Upper lobe of left lung (tissue), 6 donors: ENCODE results near the gene CD300LF. TPM values are rescaled to one million over a fixed set of nuclear protein-coding genes. Genes with fewer than 3 reads are reported as not detected.

Source experiments
- ATAC-seq, 2 donors: fragments of 200-7000 bp; cut with Tn5 transposase; one replicate each; pipeline ENCODE4 v1.9.1; 2022; ENCODE audit warnings: mild to moderate bottlenecking in 2 of 2, moderate library complexity in 2 of 2; ENCODE audit not compliant: low FRiP score in 2 of 2
- DNase-seq, 2 donors: peaks; one replicate each; pipeline ENCODE4 v3.0.0-alpha.2; 2019 to 2020
- H3K27ac ChIP-seq, 4 donors: fragments of 200-600 bp; sonication (generic); one replicate each; pipeline ENCODE4 v1.5.1; 2016 to 2019
- H3K27me3 ChIP-seq, 4 donors: fragments of 200-600 bp; sonication (generic); one replicate each; pipeline ENCODE4 v1.5.1; 2017 to 2019
- H3K36me3 ChIP-seq, 4 donors: fragments of 200-600 bp; sonication (generic); one replicate each; pipeline ENCODE4 v1.5.1; 2016 to 2019
- H3K4me1 ChIP-seq, 4 donors: fragments of 200-600 bp; sonication (generic); one replicate each; pipeline ENCODE4 v1.5.1; 2018 to 2019
- H3K4me3 ChIP-seq, 4 donors: fragments of 200-600 bp; sonication (generic); one replicate each; pipeline ENCODE4 v1.5.1; 2017 to 2019; ENCODE audit warnings: mild to moderate bottlenecking in 2 of 4, moderate library complexity in 1 of 4
- H3K9me3 ChIP-seq, 4 donors: fragments of 200-600 bp; sonication (generic); one replicate each; pipeline ENCODE4 v1.5.1; 2018 to 2019
- EP300 ChIP-seq, 4 donors: sonication (generic); formaldehyde crosslinking; IDR thresholded peaks; one replicate each; pipeline ENCODE4 v1.5.1; 2017; ENCODE audit warnings: antibody characterized with exemption in 4 of 4, control low read depth in 2 of 4
- POLR2A ChIP-seq, 4 donors: fragments of 450-650 bp; IDR thresholded peaks; one replicate each; pipeline ENCODE4 v1.5.1; 2016 to 2017; ENCODE audit warnings: antibody characterized with exemption in 4 of 4, mild to moderate bottlenecking in 2 of 4
- POLR2AphosphoS5 ChIP-seq, 2 donors: sonication (generic); formaldehyde crosslinking; IDR thresholded peaks; one replicate each; pipeline ENCODE4 v1.5.1; 2017; ENCODE audit warnings: antibody characterized with exemption in 2 of 2
- WGBS, 2 donors: methylation state at CpG; one replicate each; pipeline ENCODE4 v1.1.5; 2017 to 2018; 5-methylcytosine and 5-hydroxymethylcytosine counted together
- total RNA-seq, 6 donors: library from RNA; depleted of rRNA in 4 of 6; stranded (reverse); fragments of >200 nt in 4 of 6; gene quantifications; one replicate each; pipeline versions ENCODE4 v1.1.0 to v1.2.1, GENCODE V29; 2016 to 2021
- TF ChIP-seq, protein P1 (sequence below), 6 experiments: fragments of 450-650 bp in 4 of 6; fragments of 200-600 bp in 2 of 6; sonication (generic) in 2 of 6; IDR thresholded peaks; one replicate each; pipeline ENCODE4 v1.5.1; 2016 to 2019; ENCODE audit warnings: antibody characterized with exemption in 6 of 6
- donor health status: DM: no; HTN: no; CAD: no; lungs with moderate emphysema.
- donor health status: DM: no; HTN: yes; CAD: no; lungs with severe emphysema.

Gene CD300LF
- total RNA-seq, 6 donors from 2014 or later, result 14.5 to 70.2 (median 33.4) TPM

- no peak overlapping the region for H3K4me3 ChIP-seq
- WGBS, 2 donors, result 61 to 65% methylated on average over 7 to 8 of the region's 9 CpGs
- ATAC-seq (peak in 1 of 2 donors; percentile 34), DNase-seq (no peak)
- H3K27ac ChIP-seq, result no peak overlapping the region
- no peaks in the 10 kb centered on the region for H3K36me3 ChIP-seq
- TF ChIP-seq, protein P1, sequence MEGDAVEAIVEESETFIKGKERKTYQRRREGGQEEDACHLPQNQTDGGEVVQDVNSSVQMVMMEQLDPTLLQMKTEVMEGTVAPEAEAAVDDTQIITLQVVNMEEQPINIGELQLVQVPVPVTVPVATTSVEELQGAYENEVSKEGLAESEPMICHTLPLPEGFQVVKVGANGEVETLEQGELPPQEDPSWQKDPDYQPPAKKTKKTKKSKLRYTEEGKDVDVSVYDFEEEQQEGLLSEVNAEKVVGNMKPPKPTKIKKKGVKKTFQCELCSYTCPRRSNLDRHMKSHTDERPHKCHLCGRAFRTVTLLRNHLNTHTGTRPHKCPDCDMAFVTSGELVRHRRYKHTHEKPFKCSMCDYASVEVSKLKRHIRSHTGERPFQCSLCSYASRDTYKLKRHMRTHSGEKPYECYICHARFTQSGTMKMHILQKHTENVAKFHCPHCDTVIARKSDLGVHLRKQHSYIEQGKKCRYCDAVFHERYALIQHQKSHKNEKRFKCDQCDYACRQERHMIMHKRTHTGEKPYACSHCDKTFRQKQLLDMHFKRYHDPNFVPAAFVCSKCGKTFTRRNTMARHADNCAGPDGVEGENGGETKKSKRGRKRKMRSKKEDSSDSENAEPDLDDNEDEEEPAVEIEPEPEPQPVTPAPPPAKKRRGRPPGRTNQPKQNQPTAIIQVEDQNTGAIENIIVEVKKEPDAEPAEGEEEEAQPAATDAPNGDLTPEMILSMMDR (IDR thresholded peaks at IDR 0.05), result no peak
- TF ChIP-seq POLR2A (IDR thresholded peaks at IDR 0.05) (no peak), EP300 (IDR thresholded peaks at IDR 0.05) (no peak), POLR2AphosphoS5 (IDR thresholded peaks at IDR 0.05) (no peak)
- H3K9me3 ChIP-seq, result no peaks in the 10 kb centered on the region
- H3K27me3 ChIP-seq, result peaks cover 0 to 11% (median under 1%) of the 10 kb centered on the region in 4 donors
- peaks cover 24 to 38% (median 30%) of the 10 kb centered on the region in 4 donors for H3K4me1 ChIP-seq
These were observed 20.8 kb upstream of the CD300LF start for GRCh38 chr17:74733365-74734122.

DNA sequence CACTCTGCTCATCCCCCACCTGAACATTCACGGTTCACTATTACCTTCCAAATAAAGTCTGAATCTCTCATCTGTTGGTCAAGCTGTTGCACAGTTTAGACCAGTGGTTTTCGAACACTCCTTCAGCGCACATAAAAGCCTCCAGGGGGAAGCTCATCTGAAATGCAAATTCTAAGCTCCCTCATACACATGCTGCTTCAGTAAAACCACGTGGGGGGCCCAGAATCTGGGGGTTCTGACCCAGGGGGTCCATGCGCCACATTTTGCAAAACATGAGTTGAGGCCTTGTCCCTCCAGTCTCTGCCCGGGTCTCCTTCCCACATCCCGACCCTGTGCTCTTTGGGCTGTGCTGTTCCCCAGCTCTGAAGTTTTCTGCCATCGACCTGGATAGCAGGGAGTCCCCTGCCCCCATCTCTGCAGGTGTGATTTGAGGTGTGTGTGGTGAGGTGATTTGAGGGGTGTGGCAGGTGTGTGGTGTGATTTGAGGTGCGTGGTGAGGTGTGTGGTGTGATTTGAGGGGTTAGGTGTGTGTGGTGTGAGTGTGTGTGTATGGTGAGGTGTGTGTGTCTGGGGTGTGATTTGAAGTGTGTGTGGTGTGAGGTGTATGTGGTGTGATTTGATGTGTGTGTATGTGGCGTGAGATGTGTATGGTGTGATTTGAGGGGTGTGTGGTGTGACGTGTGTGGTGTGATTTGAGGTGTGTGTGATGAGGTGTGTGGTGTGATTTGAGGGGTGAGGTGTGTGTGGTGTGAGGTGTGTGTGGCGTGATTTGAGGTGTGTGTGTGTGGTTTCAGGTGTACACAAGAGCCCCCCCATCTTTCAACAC lies 19.5 kb upstream of the CD300LF start:
- TF ChIP-seq POLR2AphosphoS5 (IDR thresholded peaks at IDR 0.05), result no peak
- TF ChIP-seq POLR2A (IDR thresholded peaks at IDR 0.05), result no peak
- no peak for TF ChIP-seq EP300 (IDR thresholded peaks at IDR 0.05)
- H3K4me1 ChIP-seq, result peaks cover 11 to 25% (median 17%) of the 10 kb centered on the region in 4 donors
- ATAC-seq, result no peak
- H3K9me3 ChIP-seq, result no peaks in the 10 kb centered on the region
- H3K36me3 ChIP-seq, result no peaks in the 10 kb centered on the region
- no peak overlapping the region for H3K27ac ChIP-seq
- no peak for DNase-seq
- H3K27me3 ChIP-seq, result peaks cover 0 to 2% (median 0%) of the 10 kb centered on the region in 4 donors
- H3K4me3 ChIP-seq, result no peak overlapping the region
- 78 to 83% methylated on average over 12 of the region's 12 CpGs for WGBS, 2 donors

- ATAC-seq (no peak), DNase-seq (no peak)
- Histone ChIP-seq H3K36me3 (no peaks in the 10 kb centered on the region), H3K4me1 (peaks cover 2 to 16% (median 8%) of the 10 kb centered on the region in 4 donors), H3K4me3 (no peak overlapping the region), H3K9me3 (no peaks in the 10 kb centered on the region), H3K27ac (no peak overlapping the region), H3K27me3 (no peaks in the 10 kb centered on the region)
- TF ChIP-seq POLR2AphosphoS5 (IDR thresholded peaks at IDR 0.05) (no peak), POLR2A (IDR thresholded peaks at IDR 0.05) (no peak), EP300 (IDR thresholded peaks at IDR 0.05) (no peak)
- TF ChIP-seq, protein P1 (IDR thresholded peaks at IDR 0.05), result no peak
- WGBS, 2 donors, result 78% methylated on average over 4 of the region's 4 CpGs; no CpG with 5 or more reads in 1 of the 2 donors
These were observed 18.6 kb upstream of the CD300LF start for GRCh38 chr17:74731347-74731605.

DNA sequence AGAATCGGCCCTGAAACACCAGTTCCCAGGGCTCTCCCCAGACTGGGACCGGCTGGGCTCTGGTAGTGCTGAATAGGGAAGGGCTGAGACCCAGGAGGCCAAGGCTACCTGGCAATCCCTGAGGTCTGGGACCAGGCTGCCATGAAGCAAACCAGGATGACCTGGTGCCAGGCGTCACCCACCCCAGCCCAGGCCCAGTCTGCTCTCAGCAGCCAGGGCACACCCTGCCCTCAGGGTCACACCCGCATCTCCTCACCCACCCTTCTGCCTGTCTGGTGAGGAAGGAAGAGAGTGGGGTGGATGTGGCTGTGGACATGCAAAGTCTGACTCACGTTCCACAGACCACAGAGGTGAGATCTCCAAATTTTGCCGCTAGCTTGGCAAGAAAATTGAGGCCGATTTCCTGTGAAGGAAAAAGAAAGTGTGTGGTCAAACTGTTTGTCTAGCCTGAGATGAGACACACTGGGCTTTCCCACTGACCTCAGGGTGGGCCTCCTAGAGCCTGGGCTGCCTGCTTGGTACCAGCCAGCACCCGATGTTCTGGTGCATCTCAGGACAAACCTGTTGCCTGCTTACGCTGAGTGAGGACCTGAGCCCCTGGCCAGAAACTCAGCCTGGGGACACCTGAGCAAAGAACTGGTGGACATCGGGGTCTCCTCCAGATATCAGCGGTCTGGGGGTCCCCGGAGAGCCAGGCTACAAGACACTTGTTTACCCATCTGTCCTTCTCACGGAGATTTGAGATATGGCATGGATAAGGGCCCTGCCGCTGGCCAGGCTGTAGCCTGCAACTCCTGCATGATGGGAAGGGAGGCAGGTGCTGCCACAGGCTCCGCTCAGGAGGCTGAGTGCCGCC lies 18.0 kb upstream of the CD300LF start:
- no peaks in the 10 kb centered on the region for H3K9me3 ChIP-seq
- peak; percentile 45 to 65 for DNase-seq
- no peak overlapping the region for H3K27ac ChIP-seq
- peak; percentile 27 to 42 for ATAC-seq
- H3K4me3 ChIP-seq, result no peak overlapping the region
- H3K4me1 ChIP-seq, result peaks cover 0 to 11% (median 5%) of the 10 kb centered on the region in 4 donors
- 63 to 65% methylated on average over 11 to 16 of the region's 16 CpGs for WGBS, 2 donors
- TF ChIP-seq POLR2A (IDR thresholded peaks at IDR 0.05) (no peak), POLR2AphosphoS5 (IDR thresholded peaks at IDR 0.05) (peak in 1 of 2 donors; percentile 36), EP300 (IDR thresholded peaks at IDR 0.05) (no peak)
- TF ChIP-seq, protein P1 (IDR thresholded peaks at IDR 0.05), result no peak
- no peaks in the 10 kb centered on the region for H3K27me3 ChIP-seq
- H3K36me3 ChIP-seq, result no peaks in the 10 kb centered on the region
